Esophagus mucosa (tissue), 1 donor: ENCODE measurements around the gene TXNDC16. TPM values are rescaled to one million over a fixed set of nuclear protein-coding genes. Genes with fewer than 3 reads are reported as not detected.

Source experiments
- ATAC-seq: fragments of 200-7000 bp; cut with Tn5 transposase; one replicate; pipeline ENCODE4 v1.9.1; 2020
- total RNA-seq: library from RNA; stranded (reverse); gene quantifications from one replicate; pipeline ENCODE4 v1.2.4, GENCODE V29; 2023
- donor health status: DM: yes; HTN: yes; CAD: no.

Gene TXNDC16
- total RNA-seq, 1 donor from 2014 or later, result 3.5 TPM

- no peak for ATAC-seq
Measured at GRCh38 chr14:52455291-52456088, 96.8 kb downstream of the TXNDC16 start.

- ATAC-seq, result no peak
Measured at GRCh38 chr14:52447236-52447635, 105.1 kb downstream of the TXNDC16 start.

GRCh38 chr14:52446355-52446754 is 106.0 kb downstream of the TXNDC16 start:
- no peak for ATAC-seq

- no peak for ATAC-seq
Measured at GRCh38 chr14:52443506-52443905, 108.8 kb downstream of the TXNDC16 start.

GRCh38 chr14:52442602-52443001 is 109.7 kb downstream of the TXNDC16 start:
- ATAC-seq, result no peak

GRCh38 chr14:52442166-52442565 is 110.1 kb downstream of the TXNDC16 start:
- no peak for ATAC-seq

GRCh38 chr14:52439476-52439875 is 112.8 kb downstream of the TXNDC16 start:
- ATAC-seq, result no peak

- ATAC-seq, result no peak
Measured at GRCh38 chr14:52434955-52435354, 117.3 kb downstream of the TXNDC16 start.

GRCh38 chr14:52430474-52430873 is 121.8 kb downstream of the TXNDC16 start:
- ATAC-seq, result no peak

- no peak for ATAC-seq
Measured at GRCh38 chr14:52429451-52429850, 122.9 kb downstream of the TXNDC16 start.

GRCh38 chr14:52427460-52427859 is 124.8 kb downstream of the TXNDC16 start:
- no peak for ATAC-seq

GRCh38 chr14:52422650-52423356 is 129.5 kb downstream of the TXNDC16 start:
- ATAC-seq, result no peak

- no peak for ATAC-seq
Measured at GRCh38 chr14:52417139-52417538, 135.2 kb downstream of the TXNDC16 start.

- ATAC-seq, result no peak
Measured at GRCh38 chr14:52413729-52414408, 138.4 kb downstream of the TXNDC16 start.

GRCh38 chr14:52412426-52412825 is 139.9 kb downstream of the TXNDC16 start:
- no peak for ATAC-seq

- no peak for ATAC-seq
Measured at GRCh38 chr14:52405314-52405713, 147.0 kb downstream of the TXNDC16 start.

- ATAC-seq, result no peak
Measured at GRCh38 chr14:52402812-52403526, 149.3 kb downstream of the TXNDC16 start.

- ATAC-seq, result no peak
Measured at GRCh38 chr14:52400846-52401245, 151.5 kb downstream of the TXNDC16 start.

- no peak for ATAC-seq
Measured at GRCh38 chr14:52399921-52400595, 152.2 kb downstream of the TXNDC16 start.

- no peak for ATAC-seq
Measured at GRCh38 chr14:52399104-52399503, 153.2 kb downstream of the TXNDC16 start.

- ATAC-seq, result no peak
Measured at GRCh38 chr14:52397844-52398243, 154.5 kb downstream of the TXNDC16 start.

- ATAC-seq, result no peak
Measured at GRCh38 chr14:52395728-52396127, 156.6 kb downstream of the TXNDC16 start.
